Endothelial cell of umbilical vein (primary cell): ENCODE measurements around the gene OR11H7. TPM values are rescaled to one million over a fixed set of nuclear protein-coding genes. Genes with fewer than 3 reads are reported as not detected.

Source experiments
- BruUV-seq: library from RNA; stranded (reverse); fragments of 400-500 nt; replicated peaks from 2 replicates; lab custom pipeline; 2021; lab: Mats Ljungman, UMichigan
- CTCF ChIA-PET: fragments of 300-600, 350-600 bp; sonication (Branson Sonifier 250); formaldehyde crosslinking; loops from one replicate; lab custom pipeline; 2021; ENCODE audit warnings: antibody characterized with exemption, inconsistent platforms; lab: Charles Lee
- POLR2A ChIA-PET: fragments of 300-600, 350-600 bp; sonication (Branson Sonifier 250); formaldehyde crosslinking; loops from one replicate; lab custom pipeline; 2021; ENCODE audit warnings: antibody characterized with exemption, inconsistent platforms; lab: Charles Lee
- DNase-seq: peaks from one replicate; pipeline ENCODE4 v3.0.0-alpha.2; 2011; ENCODE audit warnings: low read depth, low spot score
- FAIRE-seq: peaks from 2 replicates; lab custom pipeline; 2011; peaks lifted over from hg19 to GRCh38; lab: Jason Lieb, UNC
- H2AFZ ChIP-seq: 2 replicates; pipeline ENCODE4 v1.6.0; 2012; ENCODE audit warnings: low read depth, low read length, control low read depth, inconsistent platforms
- H3K27ac ChIP-seq: 2 replicates; pipeline ENCODE4 v1.5.1; 2011; ENCODE audit warnings: low read depth, mild to moderate bottlenecking, control low read depth, low read length, moderate library complexity; ENCODE audit not compliant: insufficient read depth
- H3K27me3 ChIP-seq, 2 experiments: 2 replicates each; pipeline versions ENCODE4 v1.6.0 to v1.6.1; 2011; ENCODE audit warnings: low read length in 2 of 2, mixed read lengths in 1 of 2; ENCODE audit not compliant: control insufficient read depth in 2 of 2, insufficient read depth in 2 of 2
- H3K36me3 ChIP-seq, 2 experiments: 2 replicates in 1 of 2; 3 replicates in 1 of 2; pipeline ENCODE4 v1.5.1; 2011; ENCODE audit warnings: low read length in 2 of 2, mild to moderate bottlenecking in 1 of 2, moderate library complexity in 1 of 2; ENCODE audit not compliant: control insufficient read depth in 2 of 2, insufficient read depth in 2 of 2; ENCODE audit errors: extremely low read depth in 1 of 2
- H3K4me1 ChIP-seq: 3 replicates; pipeline ENCODE4 v1.5.1; 2011; ENCODE audit warnings: mild to moderate bottlenecking, low read length; ENCODE audit not compliant: control insufficient read depth, insufficient read depth; ENCODE audit errors: extremely low read depth
- H3K4me2 ChIP-seq: 2 replicates; pipeline ENCODE4 v1.6.1; 2011; ENCODE audit warnings: low read length, control low read depth, mixed read lengths; ENCODE audit not compliant: insufficient read depth
- H3K4me3 ChIP-seq, 3 experiments: fragments of 200-600 bp in 1 of 3; sonication (generic), shearing (Covaris generic) in 1 of 3; replicated peaks in 1 of 3; 2 replicates each; pipeline ENCODE4 v1.5.1; 2011 to 2016; ENCODE audit warnings: control low read depth in 3 of 3, low read length in 3 of 3, mild to moderate bottlenecking in 2 of 3, inconsistent platforms in 1 of 3, low read depth in 1 of 3, moderate library complexity in 1 of 3; ENCODE audit not compliant: insufficient read depth in 1 of 3
- H3K79me2 ChIP-seq: 2 replicates; pipeline ENCODE4 v1.6.0; 2012; ENCODE audit warnings: low read length, inconsistent platforms; ENCODE audit not compliant: control insufficient read depth, insufficient read depth
- H3K9ac ChIP-seq: replicated peaks from 2 replicates; pipeline ENCODE3; 2011; ENCODE audit warnings: low read length, control low read depth; ENCODE audit not compliant: insufficient read depth; ENCODE audit errors: extremely low read depth
- H3K9me1 ChIP-seq: replicated peaks from 3 replicates; pipeline ENCODE4 v1.6.0; 2011; ENCODE audit warnings: mild to moderate bottlenecking, low read length; ENCODE audit not compliant: control insufficient read depth, insufficient read depth; ENCODE audit errors: extremely low read depth
- H3K9me3 ChIP-seq: replicated peaks from 2 replicates; pipeline ENCODE4 v1.5.1; 2012; ENCODE audit warnings: low read length, inconsistent platforms; ENCODE audit not compliant: control insufficient read depth, insufficient read depth
- H4K20me1 ChIP-seq: replicated peaks from 2 replicates; pipeline ENCODE3; 2011; ENCODE audit warnings: mild to moderate bottlenecking, low read length; ENCODE audit not compliant: control insufficient read depth, insufficient read depth; ENCODE audit errors: extremely low read depth
- EZH2 ChIP-seq: IDR thresholded peaks from 2 replicates; pipeline ENCODE4 v1.6.1; 2012; ENCODE audit warnings: borderline replicate concordance, low read depth, mild to moderate bottlenecking, moderate library complexity, low read length, inconsistent platforms; ENCODE audit not compliant: severe bottlenecking
- FOS ChIP-seq: IDR thresholded peaks from 2 replicates; pipeline ENCODE4 v1.6.1; 2011; ENCODE audit warnings: mild to moderate bottlenecking, low read length, moderate library complexity, borderline replicate concordance; ENCODE audit not compliant: insufficient read depth
- GATA2 ChIP-seq: IDR thresholded peaks from 2 replicates; pipeline ENCODE4 v1.7.0; 2011; ENCODE audit warnings: low read depth, mild to moderate bottlenecking, moderate library complexity, mixed read lengths, low read length; ENCODE audit not compliant: insufficient read length, insufficient read depth
- JUN ChIP-seq: IDR thresholded peaks from 2 replicates; pipeline ENCODE4 v1.6.1; 2011; ENCODE audit warnings: borderline replicate concordance, low read depth; ENCODE audit not compliant: insufficient read length, insufficient read depth
- MYC ChIP-seq: IDR thresholded peaks from one replicate; pipeline ENCODE4 v1.6.1; 2011; ENCODE audit warnings: mild to moderate bottlenecking, low read depth, low read length
- POLR2A ChIP-seq: IDR thresholded peaks from 2 replicates; pipeline ENCODE4 v1.6.1; 2012; ENCODE audit warnings: low read depth, mild to moderate bottlenecking, control low read depth, low read length
- POLR2AphosphoS5 ChIP-seq: IDR thresholded peaks from 2 replicates; pipeline ENCODE4 v1.6.1; 2012; ENCODE audit warnings: low read depth, mild to moderate bottlenecking, control low read depth, low read length, moderate library complexity; ENCODE audit not compliant: insufficient read depth
- dilution Hi-C: fragments of 300-500 bp; cut with MboI; formaldehyde crosslinking; loops from one replicate; pipeline ENCODE4 v1.15.0; 2019; ENCODE audit warnings: low sequenced_read_pairs; ENCODE audit not compliant: extremely low pct_ligation_motif_present
- intact Hi-C: fragments of 100-400 bp; cut with micrococcal nuclease; formaldehyde crosslinking; loops from one replicate; pipeline ENCODE4 v1.10.0; 2022
- polyA plus RNA-seq, 4 experiments: library from polyadenylated mRNA; depleted of rRNA in 3 of 4; stranded (reverse) in 3 of 4; unstranded in 1 of 4; fragments of >200 nt; gene quantifications; 2 replicates each; pipeline versions ENCODE4 v1.2.1 to v1.2.3, GENCODE V29; 2011 to 2012; ENCODE audit warnings: missing spikeins in 1 of 4
- total RNA-seq: library from RNA; stranded (reverse); gene quantifications from 2 replicates; pipeline ENCODE4 v1.2.3, GENCODE V29; 2021
- TF ChIP-seq, protein P1 (sequence below): IDR thresholded peaks from 2 replicates; pipeline ENCODE4 v1.6.1; 2011; ENCODE audit not compliant: insufficient read depth, insufficient read length
- TF ChIP-seq, protein P2 (sequence below), 2 donors: IDR thresholded peaks; 1 replicate in 1 of 2; 2 replicates in 1 of 2; pipeline ENCODE4 v1.5.1; 2011; ENCODE audit warnings: low read length in 2 of 2, mild to moderate bottlenecking in 2 of 2, moderate library complexity in 2 of 2, control low read depth in 1 of 2, inconsistent platforms in 1 of 2, low read depth in 1 of 2; ENCODE audit not compliant: insufficient read depth in 1 of 2; ENCODE audit errors: extremely low read depth in 1 of 2

OR11H7 gene
- total and polyA plus RNA-seq, 2 donors (not counting 3 experiments of a cell fraction or from before 2014, with no cell fraction given): not detected

DNA sequence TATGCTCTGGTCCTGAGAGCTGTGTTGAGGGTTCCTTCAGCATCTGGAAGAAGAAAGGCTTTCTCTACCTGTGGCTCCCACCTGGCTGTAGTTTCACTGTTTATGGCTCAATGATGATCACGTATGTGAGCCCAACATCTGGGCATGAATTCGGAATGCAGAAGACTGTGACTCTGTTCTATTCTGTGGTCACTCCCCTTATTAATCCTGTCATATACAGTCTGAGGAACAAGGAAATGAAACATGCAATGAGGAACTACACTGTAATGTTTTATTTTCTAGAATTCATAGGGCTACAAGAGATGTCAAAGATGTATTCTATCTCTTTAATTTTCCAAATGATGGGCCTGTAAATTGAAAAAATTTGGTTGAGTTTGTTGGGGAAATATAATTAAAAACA is 48.9 kb upstream of the OR11H7 start:
- Histone ChIP-seq H4K20me1 (no peaks in the 10 kb centered on the region), H3K4me2 (no peak overlapping the region), H3K4me3 (no peak overlapping the region), H3K9me3 (peaks cover 7% of the 10 kb centered on the region), H3K79me2 (no peaks in the 10 kb centered on the region), H3K36me3 (no peaks in the 10 kb centered on the region), H3K27me3 (no peaks in the 10 kb centered on the region), H3K9ac (no peak overlapping the region), H3K9me1 (no peaks in the 10 kb centered on the region), H2AFZ (no peak overlapping the region), H3K27ac (no peak overlapping the region), H3K4me1 (no peaks in the 10 kb centered on the region)
- DNase-seq (no peak), FAIRE-seq (no peak)
- CTCF ChIA-PET: no interaction called here
- dilution Hi-C loops (no loop called here), intact Hi-C loops (no loop called here)
- POLR2A ChIA-PET: no interaction called here
- TF ChIP-seq FOS: no peak
- TF ChIP-seq POLR2A: no peak
- no TSS peak for BruUV-seq

DNA sequence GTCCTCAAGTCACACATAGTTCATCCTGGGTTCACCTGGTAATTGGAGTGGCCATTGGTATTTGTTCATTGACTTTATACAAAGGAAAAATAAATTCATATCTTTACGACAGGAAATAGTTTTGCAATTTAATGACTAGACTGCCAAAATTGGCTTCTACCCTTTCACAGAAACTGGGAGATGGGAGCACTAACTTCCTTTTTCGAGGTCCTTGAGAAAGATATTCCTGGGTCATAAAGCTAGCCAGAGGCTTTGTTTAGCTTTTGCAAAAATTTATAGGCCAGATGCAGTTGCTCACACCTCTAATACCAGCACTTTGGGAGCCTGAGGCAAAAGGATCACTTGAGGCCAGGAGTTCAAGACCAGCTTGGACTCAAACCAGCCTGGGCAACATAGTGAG is 48.3 kb upstream of the OR11H7 start:
- H4K20me1 ChIP-seq: no peaks in the 10 kb centered on the region
- CTCF ChIA-PET: no interaction called here
- TF ChIP-seq, protein P1, sequence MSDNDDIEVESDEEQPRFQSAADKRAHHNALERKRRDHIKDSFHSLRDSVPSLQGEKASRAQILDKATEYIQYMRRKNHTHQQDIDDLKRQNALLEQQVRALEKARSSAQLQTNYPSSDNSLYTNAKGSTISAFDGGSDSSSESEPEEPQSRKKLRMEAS: no peak
- TF ChIP-seq POLR2AphosphoS5: no peak
- no peak for TF ChIP-seq MYC
- TF ChIP-seq FOS: no peak
- TF ChIP-seq, protein P2, sequence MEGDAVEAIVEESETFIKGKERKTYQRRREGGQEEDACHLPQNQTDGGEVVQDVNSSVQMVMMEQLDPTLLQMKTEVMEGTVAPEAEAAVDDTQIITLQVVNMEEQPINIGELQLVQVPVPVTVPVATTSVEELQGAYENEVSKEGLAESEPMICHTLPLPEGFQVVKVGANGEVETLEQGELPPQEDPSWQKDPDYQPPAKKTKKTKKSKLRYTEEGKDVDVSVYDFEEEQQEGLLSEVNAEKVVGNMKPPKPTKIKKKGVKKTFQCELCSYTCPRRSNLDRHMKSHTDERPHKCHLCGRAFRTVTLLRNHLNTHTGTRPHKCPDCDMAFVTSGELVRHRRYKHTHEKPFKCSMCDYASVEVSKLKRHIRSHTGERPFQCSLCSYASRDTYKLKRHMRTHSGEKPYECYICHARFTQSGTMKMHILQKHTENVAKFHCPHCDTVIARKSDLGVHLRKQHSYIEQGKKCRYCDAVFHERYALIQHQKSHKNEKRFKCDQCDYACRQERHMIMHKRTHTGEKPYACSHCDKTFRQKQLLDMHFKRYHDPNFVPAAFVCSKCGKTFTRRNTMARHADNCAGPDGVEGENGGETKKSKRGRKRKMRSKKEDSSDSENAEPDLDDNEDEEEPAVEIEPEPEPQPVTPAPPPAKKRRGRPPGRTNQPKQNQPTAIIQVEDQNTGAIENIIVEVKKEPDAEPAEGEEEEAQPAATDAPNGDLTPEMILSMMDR (IDR thresholded peaks at IDR 0.05; ENCODE audit: extremely low read depth in 1 of 2, insufficient read depth in 1 of 2, low read depth in 1 of 2, low read length in 2 of 2): no peak
- TF ChIP-seq EZH2: no peak
- no peak for TF ChIP-seq JUN
- TF ChIP-seq POLR2A: no peak
- no peak for TF ChIP-seq GATA2
- no peak for FAIRE-seq
- H3K27me3 ChIP-seq: no peaks in the 10 kb centered on the region
- H3K9me1 ChIP-seq: no peaks in the 10 kb centered on the region
- H3K4me2 ChIP-seq: no peak overlapping the region
- dilution Hi-C loops (no loop called here), intact Hi-C loops (no loop called here)
- H3K27ac ChIP-seq: no peak overlapping the region
- no peaks in the 10 kb centered on the region for H3K4me1 ChIP-seq
- peaks cover 7% of the 10 kb centered on the region for H3K9me3 ChIP-seq
- no peak overlapping the region for H2AFZ ChIP-seq
- no peak overlapping the region for H3K4me3 ChIP-seq
- H3K36me3 ChIP-seq: no peaks in the 10 kb centered on the region
- no TSS peak for BruUV-seq
- no peak for DNase-seq
- H3K9ac ChIP-seq: no peak overlapping the region
- no peaks in the 10 kb centered on the region for H3K79me2 ChIP-seq
- POLR2A ChIA-PET: no interaction called here
